SK-N-SH (cell line): ENCODE results near the gene ARHGAP44. TPM values are rescaled to one million over a fixed set of nuclear protein-coding genes. Genes with fewer than 3 reads are reported as not detected.

Experiments used
- CTCF ChIA-PET: fragments of 300-600, 350-600 bp; formaldehyde crosslinking; extraction: SDS; loops from one replicate; lab custom pipeline; 2021; lab: Yijun Ruan, JAX
- POLR2A ChIA-PET: fragments of 350-600 bp; sonication (Branson Sonifier 250); formaldehyde crosslinking; extraction: SDS; loops from one replicate; lab custom pipeline; 2020; ENCODE audit warnings: antibody characterized with exemption, inconsistent platforms; lab: Yijun Ruan, JAX
- DNase-seq: peaks from one replicate; pipeline ENCODE4 v3.0.0; 2012
- H2AFZ ChIP-seq: fragments of 200-600 bp; sonication (generic); 2 replicates; pipeline ENCODE4 v1.8.1; 2016; ENCODE audit warnings: antibody characterized with exemption, mild to moderate bottlenecking, low read depth
- H3F3A ChIP-seq: fragments of 200-600 bp; sonication (generic); replicated peaks from 2 replicates; pipeline ENCODE3; 2016; ENCODE audit warnings: antibody characterized with exemption, mild to moderate bottlenecking; ENCODE audit not compliant: insufficient read depth
- H3K27ac ChIP-seq, 2 experiments: fragments of 200-500 bp in 1 of 2; fragments of 200-600 bp in 1 of 2; sonication (Bioruptor generic) in 1 of 2; sonication (generic), shearing (Covaris generic) in 1 of 2; 2 replicates each; pipeline versions ENCODE4 v1.5.1 to v1.6.1; 2014 to 2016; ENCODE audit warnings: low read depth in 2 of 2, inconsistent platforms in 1 of 2, low read length in 1 of 2, mild to moderate bottlenecking in 1 of 2, mixed read lengths in 1 of 2
- H3K27me3 ChIP-seq: fragments of 200-600 bp; sonication (generic), shearing (Covaris generic); 2 replicates; pipeline ENCODE4 v1.6.1; 2016; ENCODE audit warnings: mixed run types; ENCODE audit not compliant: insufficient read depth
- H3K36me3 ChIP-seq, 2 experiments: fragments of 200-500 bp in 1 of 2; fragments of 200-600 bp in 1 of 2; sonication (Bioruptor generic) in 1 of 2; sonication (generic) in 1 of 2; replicated peaks in 1 of 2; 2 replicates each; pipeline versions ENCODE3 to v1.5.1; 2014 to 2016; ENCODE audit warnings: low read length in 1 of 2, mild to moderate bottlenecking in 1 of 2; ENCODE audit not compliant: insufficient read depth in 2 of 2, control insufficient read depth in 1 of 2
- H3K4me1 ChIP-seq, 2 experiments: fragments of 200-500 bp in 1 of 2; fragments of 200-600 bp in 1 of 2; sonication (Bioruptor generic) in 1 of 2; sonication (generic), shearing (Covaris generic) in 1 of 2; 2 replicates each; pipeline versions ENCODE4 v1.5.1 to v1.6.1; 2014 to 2016; ENCODE audit warnings: low read depth in 1 of 2, low read length in 1 of 2, mixed run types in 1 of 2; ENCODE audit not compliant: insufficient read depth in 2 of 2, control insufficient read depth in 1 of 2
- H3K4me2 ChIP-seq: fragments of 200-600 bp; sonication (generic), shearing (Covaris generic); 2 replicates; pipeline ENCODE4 v1.6.1; 2017; ENCODE audit warnings: mixed run types
- H3K4me3 ChIP-seq, 2 experiments: fragments of 200-500 bp in 1 of 2; fragments of 200-600 bp in 1 of 2; sonication (Bioruptor generic) in 1 of 2; sonication (generic), shearing (Covaris generic) in 1 of 2; 2 replicates each; pipeline versions ENCODE4 v1.5.1 to v1.8.1; 2014 to 2016; ENCODE audit warnings: low read depth in 2 of 2, inconsistent platforms in 1 of 2, low read length in 1 of 2, mild to moderate bottlenecking in 1 of 2, mixed read lengths in 1 of 2, moderate library complexity in 1 of 2
- H3K79me2 ChIP-seq: fragments of 200-600 bp; sonication (generic); 2 replicates; pipeline ENCODE4 v1.8.1; 2017; ENCODE audit warnings: mild to moderate bottlenecking; ENCODE audit not compliant: insufficient read depth
- H3K9ac ChIP-seq: fragments of 200-600 bp; sonication (generic); 2 replicates; pipeline ENCODE4 v1.6.1; 2017; ENCODE audit warnings: mixed run types
- H3K9me2 ChIP-seq: fragments of 200-600 bp; sonication (generic); 2 replicates; pipeline ENCODE4 v1.6.1; 2017; ENCODE audit warnings: mixed run types
- H3K9me3 ChIP-seq: fragments of 200-600 bp; sonication (generic); 2 replicates; pipeline ENCODE4 v1.6.1; 2017; ENCODE audit warnings: mixed run types, mild to moderate bottlenecking, moderate library complexity
- H4K20me1 ChIP-seq: fragments of 200-600 bp; sonication (generic); 2 replicates; pipeline ENCODE4 v1.6.1; 2017; ENCODE audit warnings: mild to moderate bottlenecking, mixed run types; ENCODE audit not compliant: insufficient read depth
- CHD2 ChIP-seq: fragments of 150-350 bp; IDR thresholded peaks from 2 replicates; pipeline ENCODE4 v1.6.1; 2018; ENCODE audit warnings: low read length; ENCODE audit not compliant: partially characterized antibody
- ELF1 ChIP-seq: IDR thresholded peaks from 2 replicates; pipeline ENCODE4 v1.4.0; 2012
- EP300 ChIP-seq, 2 experiments: IDR thresholded peaks; 2 replicates each; pipeline versions ENCODE4 v1.4.0 to v1.6.1; 2012; ENCODE audit warnings: borderline replicate concordance in 1 of 2, low read depth in 1 of 2, low read length in 1 of 2
- FOSL2 ChIP-seq: IDR thresholded peaks from 2 replicates; pipeline ENCODE4 v1.4.0; 2012; ENCODE audit warnings: low read depth, mild to moderate bottlenecking, moderate library complexity, borderline replicate concordance
- FOXM1 ChIP-seq: IDR thresholded peaks from 2 replicates; pipeline ENCODE4 v1.4.0; 2012; ENCODE audit warnings: low read depth, mild to moderate bottlenecking
- GABPA ChIP-seq: IDR thresholded peaks from 2 replicates; pipeline ENCODE4 v1.4.0; 2012; ENCODE audit warnings: low read depth, mild to moderate bottlenecking
- GATA2 ChIP-seq: sonication (generic); formaldehyde crosslinking; IDR thresholded peaks from 2 replicates; pipeline ENCODE4 v1.5.0; 2020; ENCODE audit warnings: mild to moderate bottlenecking, missing genetic modification reagents
- IRF3 ChIP-seq: fragments of 150-350 bp; IDR thresholded peaks from 2 replicates; pipeline ENCODE4 v1.6.1; 2016; ENCODE audit warnings: mild to moderate bottlenecking, low read depth, low read length
- MEF2A ChIP-seq: IDR thresholded peaks from 2 replicates; pipeline ENCODE4 v1.4.0; 2012; ENCODE audit warnings: low read depth, borderline replicate concordance
- NFIC ChIP-seq: IDR thresholded peaks from 2 replicates; pipeline ENCODE4 v1.4.0; 2012; ENCODE audit warnings: borderline replicate concordance
- RAD21 ChIP-seq: IDR thresholded peaks from 2 replicates; pipeline ENCODE4 v1.6.1; 2012; ENCODE audit warnings: mild to moderate bottlenecking, low read length
- REST ChIP-seq: IDR thresholded peaks from 2 replicates; pipeline ENCODE4 v1.6.1; 2012; ENCODE audit warnings: mild to moderate bottlenecking, low read depth, low read length, moderate library complexity
- RFX5 ChIP-seq: IDR thresholded peaks from 2 replicates; pipeline ENCODE4 v1.6.1; 2012; ENCODE audit warnings: mild to moderate bottlenecking, improper control_type of control experiment, low read length
- SIN3A ChIP-seq: IDR thresholded peaks from 2 replicates; pipeline ENCODE4 v1.6.1; 2012; ENCODE audit warnings: low read depth, mild to moderate bottlenecking, low read length, moderate library complexity, borderline replicate concordance
- SMC3 ChIP-seq: IDR thresholded peaks from 2 replicates; pipeline ENCODE4 v1.6.1; 2012; ENCODE audit warnings: low read depth, low read length, improper control_type of control experiment
- USF1 ChIP-seq: IDR thresholded peaks from 2 replicates; pipeline ENCODE4 v1.4.0; 2012; ENCODE audit warnings: low read depth, borderline replicate concordance
- USF2 ChIP-seq: fragments of 150-350 bp; IDR thresholded peaks from 2 replicates; pipeline ENCODE4 v1.6.1; 2017; ENCODE audit warnings: antibody characterized with exemption, low read length, low read depth, borderline replicate concordance
- YY1 ChIP-seq: IDR thresholded peaks from 2 replicates; pipeline ENCODE4 v1.4.0; 2012; ENCODE audit warnings: low read depth, mild to moderate bottlenecking
- WGBS: methylation state at CpG from one replicate; pipeline ENCODE4 v1.1.6; 2017; ENCODE audit warnings: low lambda C conversion rate; 5-methylcytosine and 5-hydroxymethylcytosine counted together
- polyA plus RNA-seq, 3 experiments: library from polyadenylated mRNA; depleted of rRNA; stranded (reverse); fragments of >200 nt; gene quantifications; 2 replicates each; pipeline ENCODE4 v1.2.3, GENCODE V29; 2012

The ARHGAP44 gene
- polyA plus RNA-seq, 1 of the 3 experiments (the other 2 are of a cell fraction), result 0.28 TPM

GRCh38 chr17:13024016-13024415, 234.7 kb downstream of the ARHGAP44 start:
- Histone ChIP-seq H3F3A (no peaks in the 10 kb centered on the region), H3K4me3 (peak overlapping the region in 1 of 2 experiments; percentile 61; a peak in 1 of 4 replicates), H3K27me3 (peaks cover 4% of the 10 kb centered on the region; the same call in 1 of the 2 replicates), H3K4me2 (peak overlapping the region; percentile 62), H3K36me3 (no peaks in the 10 kb centered on the region), H3K9me2 (no peaks in the 10 kb centered on the region), H2AFZ (peak overlapping the region; percentile 76; the same call in 1 of the 2 replicates), H4K20me1 (no peaks in the 10 kb centered on the region), H3K4me1 (peaks cover 0 to 6% of the 10 kb centered on the region in 2 experiments; a peak in 1 of 4 replicates), H3K9ac (no peak overlapping the region), H3K79me2 (no peaks in the 10 kb centered on the region), H3K27ac (no peak overlapping the region), H3K9me3 (no peaks in the 10 kb centered on the region)
- ChIA-PET POLR2A (no interaction called here), CTCF (interaction anchor here (0.6 to 2.5 kb wide), 15 partner anchors 10 to 833 kb away, joined by 3 to 10 read pairs (median 4); no protein-coding TSS in a partner anchor)
- TF ChIP-seq EP300 (IDR thresholded peaks at IDR 0.05; ENCODE audit: borderline replicate concordance in 1 of 2, low read depth in 1 of 2, low read length in 1 of 2) (no peak), SMC3 (no peak), REST (no peak), ELF1 (no peak), GABPA (no peak), MEF2A (no peak), USF1 (no peak)
- WGBS, result 47% methylated on average over 6 of the region's 6 CpGs
- no peak for DNase-seq

GRCh38 chr17:13024526-13025257, 235.4 kb downstream of the ARHGAP44 start:
- WGBS, result 11% methylated on average over 19 of the region's 19 CpGs
- Histone ChIP-seq H3K79me2 (no peaks in the 10 kb centered on the region), H4K20me1 (no peaks in the 10 kb centered on the region), H3K9me2 (no peaks in the 10 kb centered on the region), H3K27ac (no peak overlapping the region), H3K4me2 (peak overlapping the region; percentile 62), H3K4me1 (peaks cover 0 to 6% of the 10 kb centered on the region in 2 experiments; a peak in 1 of 4 replicates), H3K9me3 (no peaks in the 10 kb centered on the region), H3K36me3 (no peaks in the 10 kb centered on the region), H3K4me3 (peak overlapping the region; percentile 39 to 61), H3K27me3 (peaks cover 4% of the 10 kb centered on the region; the same call in 1 of the 2 replicates), H2AFZ (peak overlapping the region; percentile 76), H3F3A (no peaks in the 10 kb centered on the region), H3K9ac (no peak overlapping the region)
- peak; percentile 83 for DNase-seq
- ChIA-PET CTCF (interaction anchor here (0.6 to 2.5 kb wide), 20 partner anchors 12 to 1902 kb away, joined by 3 to 10 read pairs (median 3); no protein-coding TSS in a partner anchor), POLR2A (no interaction called here)
- no peak for TF ChIP-seq IRF3
- no peak for TF ChIP-seq CHD2
- no peak for TF ChIP-seq SIN3A
- TF ChIP-seq FOXM1, result no peak
- TF ChIP-seq GABPA, result no peak
- no peak for TF ChIP-seq RFX5
- TF ChIP-seq RAD21, result peak; percentile 52
- TF ChIP-seq USF2, result no peak
- TF ChIP-seq GATA2 (CRISPR knock-in tag), result no peak
- TF ChIP-seq FOSL2, result no peak
- TF ChIP-seq NFIC, result no peak
- no peak for TF ChIP-seq USF1
- no peak for TF ChIP-seq YY1
- peak; percentile 24; the same call in 1 of the 2 replicates for TF ChIP-seq SMC3
- TF ChIP-seq ELF1, result no peak
- no peak for TF ChIP-seq MEF2A
